Fibroblast of lung (primary cell): ENCODE data around the gene PDXDC1. TPM values are rescaled to one million over a fixed set of nuclear protein-coding genes. Genes with fewer than 3 reads are reported as not detected.
"Not testable (repeated sequence)": the region's sequence is repeated elsewhere in the genome, so short reads cannot be mapped to it uniquely, and the experiment has no call there.

Experiments
- DNase-seq, 2 donors: peaks; one replicate each; pipeline versions ENCODE4 v3.0.0 to v3.0.0-alpha.2; 2010; ENCODE audit warnings: low read depth in 2 of 2
- H2AFZ ChIP-seq: 2 replicates; pipeline ENCODE4 v1.5.1; 2012; ENCODE audit warnings: low read length, control low read depth, inconsistent platforms
- H3K27ac ChIP-seq: 2 replicates; pipeline ENCODE4 v1.5.1; 2011; ENCODE audit warnings: low read length, control low read depth; ENCODE audit not compliant: insufficient read depth
- H3K27me3 ChIP-seq: 2 replicates; pipeline ENCODE4 v1.5.1; 2011; ENCODE audit warnings: mild to moderate bottlenecking, low read length; ENCODE audit not compliant: control insufficient read depth, insufficient read depth
- H3K36me3 ChIP-seq: 2 replicates; pipeline ENCODE4 v1.5.1; 2011; ENCODE audit warnings: low read length; ENCODE audit not compliant: control insufficient read depth, insufficient read depth
- H3K4me1 ChIP-seq: 2 replicates; pipeline ENCODE4 v1.5.1; 2011; ENCODE audit warnings: low read length; ENCODE audit not compliant: control insufficient read depth, insufficient read depth; ENCODE audit errors: extremely low read depth
- H3K4me2 ChIP-seq: 2 replicates; pipeline ENCODE4 v1.5.1; 2011; ENCODE audit warnings: low read length, control low read depth; ENCODE audit not compliant: insufficient read depth; ENCODE audit errors: extremely low read depth
- H3K4me3 ChIP-seq, 4 experiments: fragments of 200-600 bp in 1 of 4; sonication (generic) in 1 of 4; replicated peaks in 1 of 4; 2 replicates each; pipeline ENCODE4 v1.5.1; 2011 to 2016; ENCODE audit warnings: low read length in 4 of 4, low read depth in 3 of 4, mild to moderate bottlenecking in 3 of 4, control low read depth in 2 of 4, inconsistent platforms in 1 of 4, mixed read lengths in 1 of 4; ENCODE audit not compliant: insufficient read depth in 1 of 4; ENCODE audit errors: control extremely low read depth in 1 of 4
- H3K79me2 ChIP-seq: 2 replicates; pipeline ENCODE4 v1.5.1; 2012; ENCODE audit warnings: mild to moderate bottlenecking, low read length, inconsistent platforms; ENCODE audit not compliant: control insufficient read depth, insufficient read depth
- H3K9ac ChIP-seq: 2 replicates; pipeline ENCODE4 v1.5.1; 2011; ENCODE audit warnings: mild to moderate bottlenecking, low read length, control low read depth; ENCODE audit not compliant: insufficient read depth
- H3K9me3 ChIP-seq: 2 replicates; pipeline ENCODE4 v1.5.1; 2012; ENCODE audit warnings: low read depth, low read length; ENCODE audit not compliant: control insufficient read depth, insufficient read depth
- H4K20me1 ChIP-seq: 2 replicates; pipeline ENCODE4 v1.5.1; 2011; ENCODE audit warnings: low read length; ENCODE audit not compliant: control insufficient read depth, insufficient read depth; ENCODE audit errors: extremely low read depth
- CTCF ChIP-seq, 2 donors: IDR thresholded peaks in 1 of 2; conservative IDR thresholded peaks in 1 of 2; 1 replicate in 1 of 2; 2 replicates in 1 of 2; pipeline ENCODE4 v1.5.1; 2011 to 2012; ENCODE audit warnings: low read length in 2 of 2, control low read depth in 1 of 2, inconsistent platforms in 1 of 2, low read depth in 1 of 2, mild to moderate bottlenecking in 1 of 2
- EZH2 ChIP-seq: IDR thresholded peaks from 2 replicates; pipeline ENCODE4 v1.5.1; 2012; ENCODE audit warnings: low read length, control low read depth, mild to moderate bottlenecking; ENCODE audit errors: missing control alignments
- polyA plus RNA-seq, 2 donors: library from polyadenylated mRNA; depleted of rRNA in 1 of 2; stranded (reverse) in 1 of 2; unstranded in 1 of 2; fragments of >200 nt; gene quantifications; 2 replicates each; pipeline ENCODE4 v1.2.1, GENCODE V29; 2011 to 2012; ENCODE audit warnings: missing spikeins in 1 of 2
- total RNA-seq: library from RNA; depleted of rRNA; stranded (reverse); fragments of >200 nt; gene quantifications from 2 replicates; pipeline ENCODE4 v1.2.1, GENCODE V29; 2014

Gene PDXDC1
- total and polyA plus RNA-seq, 2 donors (not counting 1 experiment from before 2014, with no cell fraction given) = 68.4 to 92.9 TPM

- Histone ChIP-seq H3K79me2 (peaks cover 35% of the 10 kb centered on the region), H3K9ac (no peak overlapping the region), H4K20me1 (no peaks in the 10 kb centered on the region), H2AFZ (no peak overlapping the region), H3K4me1 (peaks cover 14% of the 10 kb centered on the region), H3K9me3 (no peaks in the 10 kb centered on the region), H3K4me2 (no peak overlapping the region), H3K27ac (no peak overlapping the region), H3K36me3 (no peaks in the 10 kb centered on the region), H3K27me3 (no peaks in the 10 kb centered on the region), H3K4me3 (no peak overlapping the region)
- DNase-seq = no peak
- no peak for TF ChIP-seq EZH2
- TF ChIP-seq CTCF (conservative IDR thresholded peaks at IDR 0.05 in 1 of 2, IDR thresholded peaks at IDR 0.05 in 1 of 2; ENCODE audit: low read depth in 1 of 2, low read length in 2 of 2) = no peak
These were observed 166.8 kb downstream of the PDXDC1 start for GRCh38 chr16:15141586-15141985.

- not testable (repeated sequence) for H4K20me1 ChIP-seq, H3K9ac ChIP-seq
- H3K79me2 ChIP-seq = peaks cover 37% of the 10 kb centered on the region
These were observed 167.5 kb downstream of the PDXDC1 start for GRCh38 chr16:15142107-15142890.

GRCh38 chr16:15142891-15143600 is 168.2 kb downstream of the PDXDC1 start:
- H2AFZ ChIP-seq, H3K9ac ChIP-seq, H3K9me3 ChIP-seq, H3K36me3 ChIP-seq, H3K4me3 ChIP-seq, H4K20me1 ChIP-seq, H3K4me2 ChIP-seq, DNase-seq, H3K27me3 ChIP-seq: not testable (repeated sequence)
- peaks cover 14% of the 10 kb centered on the region for H3K4me1 ChIP-seq
- peaks cover 40% of the 10 kb centered on the region for H3K79me2 ChIP-seq
- H3K27ac ChIP-seq = peak overlapping the region; percentile 82

More at GRCh38 chr16:15142107-15142890, 167.5 kb downstream of the PDXDC1 start:
- not testable (repeated sequence) for H3K27me3 ChIP-seq, H3K4me3 ChIP-seq, H3K9me3 ChIP-seq, H3K36me3 ChIP-seq, DNase-seq, H3K4me2 ChIP-seq, H3K27ac ChIP-seq, H2AFZ ChIP-seq
- H3K4me1 ChIP-seq = peaks cover 14% of the 10 kb centered on the region

GRCh38 chr16:15143601-15144091 is 168.8 kb downstream of the PDXDC1 start:
- peak overlapping the region; percentile 82 for H3K27ac ChIP-seq
- peaks cover 14% of the 10 kb centered on the region for H3K4me1 ChIP-seq
- H3K27me3 ChIP-seq, DNase-seq, H3K36me3 ChIP-seq, H2AFZ ChIP-seq, H4K20me1 ChIP-seq, H3K9me3 ChIP-seq: not testable (repeated sequence)
- peak overlapping the region; percentile 59 for H3K4me2 ChIP-seq
- peak overlapping the region; percentile 50 for H3K9ac ChIP-seq
- H3K4me3 ChIP-seq = peak overlapping the region in 1 of 4 experiments; percentile 14
- H3K79me2 ChIP-seq = peaks cover 40% of the 10 kb centered on the region

GRCh38 chr16:15144092-15144631 is 169.3 kb downstream of the PDXDC1 start:
- Histone ChIP-seq H3K4me1 (peaks cover 14% of the 10 kb centered on the region), H3K27ac (peak overlapping the region; percentile 82), H3K9ac (peak overlapping the region; percentile 50), H3K79me2 (peaks cover 44% of the 10 kb centered on the region), H3K4me2 (peak overlapping the region; percentile 64), H3K4me3 (peak overlapping the region in 1 of 4 experiments; percentile 14)
- H2AFZ ChIP-seq, H3K27me3 ChIP-seq, H3K9me3 ChIP-seq, H4K20me1 ChIP-seq, H3K36me3 ChIP-seq: not testable (repeated sequence)
- DNase-seq = peak; percentile 51 to 54
